HCT116 (cell line): ENCODE data around the gene C19orf38. TPM values are rescaled to one million over a fixed set of nuclear protein-coding genes. Genes with fewer than 3 reads are reported as not detected.

Source experiments
- ATAC-seq: fragments of 200-7000 bp; cut with Tn5 transposase; 2 replicates; pipeline ENCODE4 v1.9.1; 2020; ENCODE audit warnings: mild to moderate bottlenecking, moderate library complexity
- BruUV-seq: library from RNA; stranded (reverse); fragments of 400-500 nt; replicated peaks from 2 replicates; lab custom pipeline; 2021; lab: Mats Ljungman, UMichigan
- CTCF ChIA-PET: fragments of 300-600 bp; sonication (Branson Sonifier 250); formaldehyde crosslinking; loops from one replicate; lab custom pipeline; 2021; ENCODE audit warnings: antibody characterized with exemption; lab: Charles Lee
- POLR2A ChIA-PET: fragments of 300-600, 350-600 bp; sonication (Branson Sonifier 250); formaldehyde crosslinking; loops from one replicate; lab custom pipeline; 2021; ENCODE audit warnings: antibody characterized with exemption; lab: Charles Lee
- RAD21 ChIA-PET, 2 experiments: fragments of 300-600 bp; sonication (Branson Sonifier 250); formaldehyde crosslinking; loops; one replicate each; lab custom pipeline; 2023; ENCODE audit warnings: low total read pairs in 2 of 2; ENCODE audit not compliant: uncharacterized antibody in 2 of 2, unreplicated experiment in 2 of 2, low non-redundant PET in 1 of 2; lab: Charles Lee
- DNase-seq: peaks from one replicate; pipeline ENCODE4 v3.0.0-alpha.2; 2010; ENCODE audit warnings: low read depth, low spot score
- H2AFZ ChIP-seq: fragments of 200-600 bp; shearing (Covaris generic), sonication (generic); 2 replicates; pipeline ENCODE4 v1.6.1; 2017; ENCODE audit warnings: low read depth, mixed run types, mixed read lengths, antibody characterized with exemption, low read length; ENCODE audit not compliant: poor library complexity, severe bottlenecking
- H3K27ac ChIP-seq: 2 replicates; pipeline ENCODE4 v1.5.1; 2012; ENCODE audit warnings: low read depth, low read length
- H3K27me3 ChIP-seq: fragments of 200-600 bp; sonication (generic); 2 replicates; pipeline ENCODE4 v1.6.1; 2016; ENCODE audit warnings: mixed run types, low read length, mixed read lengths; ENCODE audit not compliant: insufficient read depth
- H3K36me3 ChIP-seq, 2 experiments: fragments of 200-500 bp in 1 of 2; fragments of 200-600 bp in 1 of 2; sonication (Bioruptor generic) in 1 of 2; sonication (generic) in 1 of 2; 2 replicates each; pipeline versions ENCODE4 v1.5.1 to v1.6.1; 2014 to 2016; ENCODE audit warnings: low read length in 2 of 2, inconsistent platforms in 1 of 2, mixed read lengths in 1 of 2, mixed run types in 1 of 2; ENCODE audit not compliant: insufficient read depth in 2 of 2, control insufficient read depth in 1 of 2
- H3K4me1 ChIP-seq, 2 experiments: fragments of 200-600 bp in 1 of 2; sonication (generic) in 1 of 2; 2 replicates each; pipeline versions ENCODE4 v1.5.1 to v1.6.1; 2012 to 2017; ENCODE audit warnings: low read length in 2 of 2, inconsistent platforms in 1 of 2, mild to moderate bottlenecking in 1 of 2, mixed read lengths in 1 of 2, mixed run types in 1 of 2, moderate library complexity in 1 of 2; ENCODE audit not compliant: insufficient read depth in 2 of 2, control insufficient read depth in 1 of 2
- H3K4me2 ChIP-seq: fragments of 200-600 bp; sonication (generic); 2 replicates; pipeline ENCODE4 v1.6.1; 2017; ENCODE audit warnings: mixed run types, low read length, mixed read lengths
- H3K4me3 ChIP-seq, 2 experiments: fragments of 200-600 bp in 1 of 2; sonication (generic) in 1 of 2; replicated peaks in 1 of 2; 2 replicates each; pipeline ENCODE4 v1.5.1; 2011 to 2016; ENCODE audit warnings: low read length in 2 of 2, control low read depth in 1 of 2, low read depth in 1 of 2, mild to moderate bottlenecking in 1 of 2, mixed read lengths in 1 of 2, mixed run types in 1 of 2
- H3K79me2 ChIP-seq: fragments of 200-600 bp; sonication (generic); 2 replicates; pipeline ENCODE4 v1.6.1; 2017; ENCODE audit warnings: mild to moderate bottlenecking, mixed run types, low read length, moderate library complexity, mixed read lengths; ENCODE audit not compliant: insufficient read depth
- H3K9ac ChIP-seq: fragments of 200-600 bp; sonication (generic); 2 replicates; pipeline ENCODE4 v1.6.1; 2016; ENCODE audit warnings: low read length, mixed read lengths
- H3K9me2 ChIP-seq: fragments of 200-600 bp; sonication (generic), shearing (Covaris generic); 2 replicates; pipeline ENCODE4 v1.6.1; 2017; ENCODE audit warnings: mixed run types, mild to moderate bottlenecking, moderate library complexity; ENCODE audit not compliant: insufficient read depth
- H3K9me3 ChIP-seq, 2 experiments: fragments of 200-500 bp in 1 of 2; fragments of 200-600 bp in 1 of 2; sonication (Bioruptor generic) in 1 of 2; sonication (generic) in 1 of 2; 2 replicates each; pipeline ENCODE4 v1.6.1; 2014 to 2017; ENCODE audit warnings: low read length in 2 of 2, mixed read lengths in 2 of 2, inconsistent platforms in 1 of 2, low read depth in 1 of 2, mild to moderate bottlenecking in 1 of 2, mixed run types in 1 of 2, moderate library complexity in 1 of 2; ENCODE audit not compliant: control insufficient read depth in 1 of 2, insufficient read depth in 1 of 2
- H4K20me1 ChIP-seq: fragments of 200-600 bp; sonication (generic), shearing (Covaris generic); 2 replicates; pipeline ENCODE4 v1.6.1; 2017; ENCODE audit warnings: mixed run types, mild to moderate bottlenecking, moderate library complexity; ENCODE audit not compliant: insufficient read depth
- CEBPB ChIP-seq: IDR thresholded peaks from 2 replicates; pipeline ENCODE4 v1.6.1; 2012; ENCODE audit warnings: low read depth
- ELF1 ChIP-seq: IDR thresholded peaks from 2 replicates; pipeline ENCODE4 v1.6.1; 2012; ENCODE audit warnings: low read depth, borderline replicate concordance
- EZH2 ChIP-seq: fragments of 200-600 bp; sonication (generic); IDR thresholded peaks from 2 replicates; pipeline ENCODE4 v1.6.1; 2017; ENCODE audit warnings: antibody characterized with exemption, mixed run types
- EZH2phosphoT487 ChIP-seq: fragments of 200-600 bp; IDR thresholded peaks from 2 replicates; pipeline ENCODE4 v1.6.1; 2018; ENCODE audit warnings: antibody characterized with exemption, borderline replicate concordance
- MAX ChIP-seq: IDR thresholded peaks from 2 replicates; pipeline ENCODE4 v1.6.1; 2012
- POLR2AphosphoS5 ChIP-seq: IDR thresholded peaks from 2 replicates; pipeline ENCODE4 v1.6.1; 2011; ENCODE audit warnings: mild to moderate bottlenecking, low read depth, low read length, moderate library complexity
- SP1 ChIP-seq: IDR thresholded peaks from 2 replicates; pipeline ENCODE4 v1.6.1; 2012; ENCODE audit warnings: low read depth
- TCF7L2 ChIP-seq: IDR thresholded peaks from 2 replicates; pipeline ENCODE4 v1.7.0; 2011; ENCODE audit warnings: borderline replicate concordance, inconsistent platforms; ENCODE audit not compliant: insufficient read depth, insufficient read length; ENCODE audit errors: extremely low read depth
- YY1 ChIP-seq: IDR thresholded peaks from 2 replicates; pipeline ENCODE4 v1.6.1; 2011; ENCODE audit warnings: low read length, low read depth, moderate library complexity, mild to moderate bottlenecking; ENCODE audit not compliant: insufficient replicate concordance; ENCODE audit errors: extremely low read depth
- ZBTB33 ChIP-seq: IDR thresholded peaks from 2 replicates; pipeline ENCODE4 v1.6.1; 2011; ENCODE audit warnings: mild to moderate bottlenecking, low read length, moderate library complexity; ENCODE audit not compliant: insufficient replicate concordance; ENCODE audit errors: extremely low read depth
- ZFX ChIP-seq: fragments of 450-650 bp; IDR thresholded peaks from 2 replicates; pipeline ENCODE4 v1.6.1; 2017
- ZNF274 ChIP-seq: fragments of 200-500 bp; sonication (Bioruptor generic); IDR thresholded peaks from 2 replicates; pipeline ENCODE4 v1.6.1; 2014; ENCODE audit warnings: mild to moderate bottlenecking, low read depth, low read length, inconsistent platforms
- intact Hi-C: fragments of 100-400 bp; cut with micrococcal nuclease; formaldehyde crosslinking; loops from 2 replicates; pipeline ENCODE4 v1.10.0; 2022
- total RNA-seq: library from RNA; stranded (reverse); gene quantifications from one replicate; pipeline ENCODE4 v1.2.1, GENCODE V29; 2021; ENCODE audit not compliant: unreplicated experiment

Gene C19orf38
- total RNA-seq, 1 experiment from 2014 or later: 0.74 TPM

- H3K27me3 ChIP-seq: no peaks in the 10 kb centered on the region
- DNase-seq (no peak), ATAC-seq (no peak)
- BruUV-seq: no TSS peak
- no peak overlapping the region for H3K4me3 ChIP-seq
- peaks cover 10 to 22% of the 10 kb centered on the region in 2 experiments; a peak in 3 of 4 replicates for H3K4me1 ChIP-seq
- no peak overlapping the region for H2AFZ ChIP-seq
- RAD21 ChIA-PET: no interaction called here
- H3K79me2 ChIP-seq: no peaks in the 10 kb centered on the region
- H3K27ac ChIP-seq: no peak overlapping the region
- POLR2A ChIA-PET: no interaction called here
- H3K4me2 ChIP-seq: no peak overlapping the region
- TF ChIP-seq ZBTB33: no peak
- TF ChIP-seq POLR2AphosphoS5: no peak
- TF ChIP-seq MAX: no peak
- TF ChIP-seq EZH2: no peak
- TF ChIP-seq ELF1: no peak
- TF ChIP-seq ZFX: no peak
- no peak for TF ChIP-seq SP1
- no peak for TF ChIP-seq TCF7L2
- TF ChIP-seq EZH2phosphoT487: no peak
- TF ChIP-seq YY1: no peak
- TF ChIP-seq CEBPB: no peak
- TF ChIP-seq ZNF274: no peak
- no peaks in the 10 kb centered on the region for H3K36me3 ChIP-seq
- intact Hi-C loops: no loop called here
- no peaks in the 10 kb centered on the region; a peak in 1 of 4 replicates for H3K9me3 ChIP-seq
- CTCF ChIA-PET: interaction anchor here (0.7 to 1.4 kb wide), 3 partner anchors 19 to 448 kb away, joined by 3 to 5 read pairs (median 4); no protein-coding TSS in a partner anchor
- no peaks in the 10 kb centered on the region for H3K9me2 ChIP-seq
- H3K9ac ChIP-seq: no peak overlapping the region
- no peaks in the 10 kb centered on the region for H4K20me1 ChIP-seq
These were observed 8.8 kb upstream of the C19orf38 start for GRCh38 chr19:10839114-10840050.
